ENCODE results near the gene XCL2.
"Not testable (repeated sequence)": the region's sequence is repeated elsewhere in the genome, so short reads cannot be mapped to it uniquely, and the experiment has no call there.

Gene XCL2, protein sequence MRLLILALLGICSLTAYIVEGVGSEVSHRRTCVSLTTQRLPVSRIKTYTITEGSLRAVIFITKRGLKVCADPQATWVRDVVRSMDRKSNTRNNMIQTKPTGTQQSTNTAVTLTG

DNA sequence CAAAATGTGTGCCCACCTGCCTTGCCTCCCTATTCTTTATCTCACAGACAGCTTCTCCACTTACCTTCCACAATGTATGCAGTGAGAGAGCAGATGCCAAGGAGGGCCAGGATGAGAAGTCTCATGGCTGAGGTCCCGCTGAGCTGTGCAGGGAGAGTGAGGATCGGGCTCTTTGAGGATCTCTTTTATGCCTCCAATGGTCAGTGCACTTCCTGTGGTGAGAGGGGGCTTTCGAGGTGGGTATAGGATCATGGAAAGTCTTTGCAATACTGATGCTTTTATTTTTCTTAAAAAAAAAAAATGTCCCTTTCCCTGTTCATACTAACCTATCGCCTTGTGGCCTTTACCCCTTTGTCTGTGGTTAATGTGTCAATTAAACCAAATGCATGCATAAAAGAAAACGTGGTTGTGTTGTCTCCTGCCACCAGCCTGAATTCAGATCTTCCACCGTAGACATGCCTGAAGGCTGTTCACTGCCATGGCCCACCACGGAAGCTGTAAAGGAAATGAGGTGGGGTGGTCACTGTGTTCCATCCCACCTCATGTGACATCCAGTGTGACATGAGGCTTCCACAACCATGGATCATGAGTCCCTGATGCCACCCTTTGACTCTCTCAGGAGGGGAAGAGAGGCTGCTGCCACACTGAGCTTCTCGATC is at the start of gene XCL2:
TSS of gene XCL2 (minus strand) at position 158 of the 659 bp plus-strand sequence. CDS start at position 125, 33 bp downstream.
- in situ Hi-C loops (cut with MboI; ENCODE audit: low sequenced_read_pairs) = not testable (repeated sequence)

DNA sequence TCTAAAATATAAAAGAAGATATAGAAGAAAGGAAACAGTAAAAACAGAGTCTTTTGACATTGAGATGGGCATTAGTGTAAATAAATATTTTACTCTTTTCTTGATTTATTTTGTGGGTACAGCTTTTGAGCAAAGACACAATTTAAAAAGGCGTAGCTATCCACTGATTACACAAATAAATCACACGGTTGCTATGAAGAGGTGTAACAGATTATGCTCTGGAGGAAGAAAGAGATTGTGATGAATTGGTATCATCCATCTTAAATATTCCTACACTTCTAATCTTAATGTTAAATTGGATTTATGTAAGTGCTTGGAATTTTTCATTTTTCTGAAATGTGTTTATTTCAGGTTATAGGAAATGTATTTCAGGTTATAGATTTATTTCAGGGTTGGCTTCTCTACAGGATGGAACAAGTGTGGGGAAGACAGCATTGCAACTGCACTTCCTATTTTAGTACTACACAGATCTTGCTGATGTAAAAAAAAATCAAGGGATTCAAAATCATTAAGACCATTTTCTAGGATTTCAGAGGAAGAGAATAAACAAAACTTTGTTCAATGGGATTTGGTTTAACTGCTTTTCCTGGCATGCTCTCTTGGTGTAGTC is 47.9 kb upstream of the XCL2 start:
- in situ Hi-C loops (cut with MboI; ENCODE audit: low sequenced_read_pairs) = no loop called here

DNA sequence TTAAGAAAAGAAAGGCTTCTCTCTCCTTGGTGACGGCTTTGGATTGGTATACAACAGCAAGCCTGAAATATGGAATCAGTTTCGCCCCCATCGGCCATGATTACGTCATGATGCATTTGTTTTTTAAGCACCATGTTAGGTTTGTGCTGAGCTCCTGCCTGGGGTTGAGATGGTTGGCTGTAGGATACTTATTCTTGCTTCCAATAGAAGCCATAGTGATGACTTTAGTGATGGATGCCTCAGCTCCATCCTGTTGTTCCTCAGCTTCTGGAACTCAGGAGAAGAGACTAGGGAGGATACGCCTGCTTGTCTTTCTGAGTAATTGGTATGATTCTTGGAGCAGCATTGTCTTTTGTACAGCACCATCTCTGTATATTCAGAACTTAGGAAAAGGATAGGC is 47.3 kb upstream of the XCL2 start:
- in situ Hi-C loops (cut with MboI; ENCODE audit: low sequenced_read_pairs) = no loop called here

DNA sequence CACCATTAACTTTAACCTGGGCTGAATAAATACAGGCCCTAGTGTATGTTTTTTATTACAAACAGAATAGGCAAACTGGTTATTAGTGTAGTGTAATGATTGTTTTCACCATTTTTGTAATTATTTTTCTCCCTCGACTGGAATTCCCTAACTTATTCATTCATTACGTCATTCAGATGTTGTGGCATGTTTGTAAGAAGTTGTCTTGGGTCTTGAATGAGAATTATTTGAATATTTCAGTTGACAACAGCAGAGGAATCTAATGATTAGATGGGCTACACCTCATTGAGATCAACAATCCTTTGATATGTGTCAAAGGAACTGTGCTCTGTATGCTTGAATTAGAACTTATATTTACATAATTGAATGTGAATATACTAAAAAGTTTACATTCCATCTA is 45.4 kb upstream of the XCL2 start:
- in situ Hi-C loops (cut with MboI; ENCODE audit: low sequenced_read_pairs) = loop anchor here (10.0 kb wide), 1 partner anchor 144 kb away; no protein-coding TSS in a partner anchor

DNA sequence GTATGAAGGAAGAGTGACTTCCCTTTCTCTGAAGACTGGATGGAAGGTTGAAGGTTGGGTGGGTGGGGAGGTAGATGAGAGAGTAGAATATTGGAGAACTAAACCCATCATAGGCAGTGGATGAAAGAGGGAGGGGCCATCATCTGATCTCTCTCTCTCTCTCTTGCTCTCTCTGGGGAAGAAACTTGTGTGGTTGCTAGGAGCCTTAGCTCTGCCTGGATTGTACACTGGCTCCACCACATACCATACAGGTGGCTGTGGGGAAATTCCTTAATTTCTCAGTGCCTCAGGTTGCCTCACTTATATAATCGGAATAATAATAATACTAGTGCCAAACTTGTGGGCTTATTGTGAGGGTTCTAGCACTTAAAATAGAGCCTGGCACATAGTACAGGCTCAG is 42.1 kb upstream of the XCL2 start:
- in situ Hi-C loops (cut with MboI; ENCODE audit: low sequenced_read_pairs) = loop anchor here (10.0 kb wide), 1 partner anchor 141 kb away; no protein-coding TSS in a partner anchor

DNA sequence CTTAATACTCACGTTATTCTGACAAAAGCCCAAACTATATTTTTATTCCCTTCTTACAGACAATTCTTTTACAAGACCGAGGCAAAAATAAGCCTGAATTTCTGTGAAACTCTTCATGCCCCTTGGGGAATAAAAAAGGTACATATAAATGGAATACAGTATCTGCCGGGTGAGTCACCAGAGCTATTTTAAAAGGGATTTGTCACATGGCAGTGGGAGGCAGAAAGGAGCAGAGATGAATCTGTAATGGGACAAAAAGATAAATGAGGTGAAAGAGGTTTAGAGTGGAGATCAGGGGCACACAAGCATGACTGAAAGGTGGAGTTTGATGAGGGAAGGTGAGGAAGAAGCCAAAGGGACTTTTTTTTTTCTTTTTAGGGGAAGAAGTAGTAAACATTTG is 41.4 kb upstream of the XCL2 start:
- in situ Hi-C loops (cut with MboI; ENCODE audit: low sequenced_read_pairs) = loop anchor here (10.0 kb wide), 1 partner anchor 140 kb away; no protein-coding TSS in a partner anchor

DNA sequence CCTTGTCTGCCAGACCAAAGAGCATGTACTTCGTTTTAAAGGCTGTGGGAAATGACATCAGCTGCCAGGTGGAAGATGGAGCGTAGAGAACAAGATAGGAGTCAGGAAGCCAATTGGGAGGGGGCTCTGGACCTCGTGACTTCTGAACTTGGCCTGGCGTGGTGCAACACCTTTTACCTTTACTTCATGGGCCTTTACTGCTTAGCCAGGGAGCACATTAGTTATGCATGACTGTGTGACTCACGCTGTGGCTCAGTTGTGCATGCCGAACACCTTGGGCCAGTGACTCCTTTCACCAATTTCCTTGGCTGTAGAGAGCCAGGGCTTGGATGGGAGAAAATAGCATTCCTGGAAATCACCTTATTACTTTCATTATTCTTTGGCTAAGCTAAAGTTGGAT is 39.8 kb upstream of the XCL2 start:
- in situ Hi-C loops (cut with MboI; ENCODE audit: low sequenced_read_pairs) = loop anchor here (10.0 kb wide), 1 partner anchor 139 kb away; no protein-coding TSS in a partner anchor

DNA sequence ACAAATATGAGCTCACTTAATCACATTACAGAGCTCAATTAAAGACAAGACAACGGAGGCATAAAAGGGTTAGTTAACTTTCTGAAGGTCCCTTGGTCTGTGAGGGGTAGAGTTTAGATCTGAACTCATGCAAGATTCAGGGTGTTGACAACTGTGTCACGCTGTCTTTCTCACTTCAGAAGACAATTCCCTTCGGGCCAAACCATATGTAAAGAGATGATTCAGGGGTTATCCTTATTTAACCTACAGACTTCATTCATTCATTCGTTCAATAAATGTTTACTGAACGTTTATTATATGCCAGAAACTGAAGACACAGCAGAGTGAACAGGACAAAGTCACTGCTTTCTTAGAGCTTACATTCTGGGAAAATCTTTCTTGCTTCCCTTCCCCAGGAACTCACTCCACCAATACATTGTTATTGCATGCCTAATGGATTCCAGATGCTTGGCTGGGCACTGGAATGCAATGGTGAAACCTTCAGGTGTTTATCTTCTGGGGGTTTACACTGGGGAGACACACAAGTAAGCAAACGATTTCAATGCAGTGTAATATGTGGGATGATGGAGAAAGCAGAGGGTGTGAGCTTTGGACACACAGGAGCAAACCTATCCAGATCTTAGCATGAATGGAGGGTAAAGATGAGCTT is 39.0 kb upstream of the XCL2 start:
- in situ Hi-C loops (cut with MboI; ENCODE audit: low sequenced_read_pairs) = loop anchor here (10.0 kb wide), 1 partner anchor 138 kb away; no protein-coding TSS in a partner anchor

DNA sequence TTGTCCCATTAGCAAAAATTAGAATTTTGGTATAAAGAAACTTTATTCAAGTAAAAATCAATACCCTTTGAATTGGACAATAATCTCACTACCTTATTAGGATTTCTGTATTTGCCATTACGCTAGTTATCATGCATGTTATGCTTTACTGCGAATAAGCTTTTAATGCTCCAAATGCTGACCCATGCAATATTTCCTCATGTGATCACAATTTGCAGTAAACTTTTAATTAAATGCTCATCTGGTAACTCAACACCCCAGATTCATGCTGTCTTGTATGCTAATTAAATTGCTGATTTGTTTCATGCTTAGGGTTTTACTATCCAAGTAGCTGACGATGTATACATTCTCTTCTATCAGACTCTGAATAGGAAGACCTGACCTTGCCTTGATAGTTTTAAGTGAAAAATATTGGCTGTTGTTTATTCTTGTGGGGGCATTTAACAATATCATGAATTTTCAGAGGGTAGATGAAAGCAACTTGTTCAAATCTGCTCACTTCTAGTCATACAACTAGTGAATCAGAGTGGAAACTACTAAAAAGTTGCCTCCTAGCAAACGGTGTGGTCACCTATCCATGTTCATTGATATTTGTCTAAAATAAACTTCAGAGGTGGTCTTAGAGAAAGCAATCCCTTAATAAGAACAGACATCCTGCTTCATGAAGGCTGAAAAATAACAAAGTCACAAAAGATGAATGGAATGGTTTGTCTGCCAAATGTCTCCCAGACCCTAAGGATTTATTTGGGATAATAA is 38.2 kb upstream of the XCL2 start:
- in situ Hi-C loops (cut with MboI; ENCODE audit: low sequenced_read_pairs) = loop anchor here (10.0 kb wide), 1 partner anchor 137 kb away; no protein-coding TSS in a partner anchor

DNA sequence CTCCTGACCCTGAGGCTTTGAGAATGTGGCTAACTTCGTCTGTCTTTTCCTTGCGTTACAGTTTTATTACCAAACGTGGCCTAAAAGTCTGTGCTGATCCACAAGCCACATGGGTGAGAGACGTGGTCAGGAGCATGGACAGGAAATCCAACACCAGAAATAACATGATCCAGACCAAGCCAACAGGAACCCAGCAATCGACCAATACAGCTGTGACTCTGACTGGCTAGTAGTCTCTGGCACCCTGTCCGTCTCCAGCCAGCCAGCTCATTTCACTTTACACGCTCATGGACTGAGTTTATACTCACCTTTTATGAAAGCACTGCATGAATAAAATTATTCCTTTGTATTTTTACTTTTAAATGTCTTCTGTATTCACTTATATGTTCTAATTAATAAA is 37.2 kb upstream of the XCL2 start:
- in situ Hi-C loops (cut with MboI; ENCODE audit: low sequenced_read_pairs) = loop anchor here (10.0 kb wide), 1 partner anchor 136 kb away; no protein-coding TSS in a partner anchor

DNA sequence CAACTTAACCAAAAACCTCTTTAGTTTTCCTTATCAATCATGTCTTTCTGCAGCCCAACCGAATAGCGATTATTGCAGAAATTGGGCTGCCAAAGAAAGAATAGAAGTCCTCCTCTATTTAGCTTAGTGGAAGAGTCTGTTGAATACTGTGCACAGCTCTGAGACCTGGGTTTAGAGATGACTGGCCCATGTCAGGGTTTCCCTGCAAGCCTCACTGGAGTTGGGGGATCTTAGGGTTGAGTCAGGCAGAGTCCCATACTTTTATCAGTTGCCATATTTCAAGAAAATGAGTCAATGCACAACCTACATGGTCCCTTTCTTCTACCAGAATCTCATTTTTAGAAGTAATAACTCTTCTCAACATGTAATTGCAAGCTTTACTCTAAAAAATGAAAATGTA is 36.5 kb upstream of the XCL2 start:
- in situ Hi-C loops (cut with MboI; ENCODE audit: low sequenced_read_pairs) = loop anchor here (10.0 kb wide), 1 partner anchor 135 kb away; no protein-coding TSS in a partner anchor

DNA sequence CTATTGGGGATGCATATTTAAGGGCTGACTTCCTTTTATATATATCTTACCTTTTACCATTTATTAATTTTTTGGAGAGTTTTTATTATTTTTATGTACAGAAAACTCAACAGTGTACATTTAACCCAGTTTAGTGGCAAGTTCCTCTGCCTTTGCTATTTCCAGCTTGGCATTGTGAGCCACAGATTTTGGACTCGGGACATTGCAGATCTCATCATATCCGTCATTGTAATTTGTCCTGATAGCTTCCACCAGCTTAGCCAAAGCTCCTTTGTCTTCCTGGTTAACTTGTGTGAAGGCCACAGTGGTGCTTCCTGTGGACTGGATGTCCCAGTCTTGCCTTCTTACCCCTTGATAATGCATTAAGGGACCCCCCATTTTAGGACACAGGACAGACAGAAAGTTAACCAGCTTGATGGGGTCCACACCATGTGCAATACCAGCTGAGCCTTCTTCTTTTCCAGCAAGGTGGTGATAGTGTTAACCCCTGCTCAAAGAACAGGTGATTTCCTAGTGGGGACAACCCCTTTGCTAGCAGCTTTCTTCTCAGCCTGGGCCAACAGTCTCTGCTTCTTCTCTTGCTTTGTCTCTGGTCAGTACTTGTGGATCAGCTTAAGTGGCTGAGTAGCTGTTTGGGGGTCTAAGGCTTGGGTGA is 34.9 kb upstream of the XCL2 start:
- in situ Hi-C loops (cut with MboI; ENCODE audit: low sequenced_read_pairs) = not testable (repeated sequence)

DNA sequence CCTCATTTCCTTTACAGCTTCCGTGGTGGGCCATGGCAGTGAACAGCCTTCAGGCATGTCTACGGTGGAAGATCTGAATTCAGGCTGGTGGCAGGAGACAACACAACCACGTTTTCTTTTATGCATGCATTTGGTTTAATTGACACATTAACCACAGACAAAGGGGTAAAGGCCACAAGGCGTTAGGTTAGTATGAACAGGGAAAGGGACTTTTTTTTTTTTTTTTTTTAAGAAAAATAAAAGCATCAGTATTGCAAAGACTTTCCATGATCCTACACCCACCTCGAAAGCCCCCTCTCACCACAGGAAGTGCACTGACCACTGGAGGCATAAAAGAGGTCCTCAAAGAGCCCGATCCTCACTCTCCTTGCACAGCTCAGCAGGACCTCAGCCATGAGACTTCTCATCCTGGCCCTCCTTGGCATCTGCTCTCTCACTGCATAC is 32.5 kb upstream of the XCL2 start, which contains the start of gene XCL1:
TSS of gene XCL1 (plus strand) at position 361 of the 444 bp plus-strand sequence. CDS start at position 394, 33 bp downstream.
- in situ Hi-C loops (cut with MboI; ENCODE audit: low sequenced_read_pairs) = not testable (repeated sequence)

DNA sequence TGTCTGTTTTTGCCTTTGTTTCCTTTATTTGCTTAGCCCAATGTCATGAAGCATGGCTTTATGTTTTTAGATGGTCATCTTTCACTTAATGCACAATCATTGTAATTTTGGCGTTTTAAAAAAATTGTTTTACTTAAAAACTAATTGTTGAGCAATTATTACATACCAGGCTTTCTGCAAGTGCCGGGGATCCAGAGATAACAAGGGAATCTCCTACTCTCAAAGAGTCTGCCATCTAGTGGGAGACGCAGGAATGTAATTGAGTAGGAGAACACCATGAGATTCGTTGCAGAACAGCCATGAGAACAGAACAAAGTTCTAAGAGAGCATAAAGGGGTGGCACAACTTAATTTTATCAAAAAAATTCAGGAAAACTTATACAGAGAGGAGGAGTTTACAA is 30.4 kb upstream of the XCL2 start:
- in situ Hi-C loops (cut with MboI; ENCODE audit: low sequenced_read_pairs) = not testable (repeated sequence)

DNA sequence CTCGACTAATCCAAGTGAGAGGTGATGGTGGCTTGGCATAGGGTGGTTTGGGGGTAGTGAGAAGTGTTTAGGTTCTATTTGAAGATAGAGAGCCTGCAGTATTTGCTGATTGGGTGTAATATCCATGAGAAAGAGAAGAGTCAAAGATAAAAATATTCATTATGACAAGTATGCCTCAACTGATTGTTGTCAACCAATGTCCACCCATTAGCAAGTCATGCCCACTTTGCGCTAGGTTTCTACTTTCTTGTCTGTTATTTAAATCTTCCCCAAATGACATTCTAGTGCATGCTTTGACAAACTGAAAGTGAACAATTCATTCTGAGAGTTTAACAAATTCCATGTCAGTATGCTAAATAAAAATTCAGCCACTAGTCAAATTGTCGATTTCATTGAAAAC is 28.8 kb upstream of the XCL2 start:
- in situ Hi-C loops (cut with MboI; ENCODE audit: low sequenced_read_pairs) = no loop called here

DNA sequence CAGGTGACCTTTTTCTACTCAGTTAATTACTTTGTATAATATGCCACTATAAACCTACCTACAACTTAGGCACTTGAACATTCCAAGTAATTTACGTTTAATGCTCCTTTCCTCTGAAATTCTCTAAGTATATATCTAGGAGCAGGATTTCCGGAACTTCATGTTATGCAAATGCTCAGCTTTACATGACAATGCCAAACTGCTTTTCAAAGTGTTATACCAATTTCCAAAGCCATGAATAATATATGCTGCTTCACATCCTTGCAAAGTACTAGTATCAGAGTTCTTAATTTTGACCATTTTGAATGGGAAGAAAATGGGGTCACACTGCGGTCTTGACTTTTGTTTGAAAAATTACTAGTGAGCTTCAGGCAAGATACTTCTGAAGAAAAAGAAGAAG is 26.9 kb upstream of the XCL2 start:
- in situ Hi-C loops (cut with MboI; ENCODE audit: low sequenced_read_pairs) = no loop called here

DNA sequence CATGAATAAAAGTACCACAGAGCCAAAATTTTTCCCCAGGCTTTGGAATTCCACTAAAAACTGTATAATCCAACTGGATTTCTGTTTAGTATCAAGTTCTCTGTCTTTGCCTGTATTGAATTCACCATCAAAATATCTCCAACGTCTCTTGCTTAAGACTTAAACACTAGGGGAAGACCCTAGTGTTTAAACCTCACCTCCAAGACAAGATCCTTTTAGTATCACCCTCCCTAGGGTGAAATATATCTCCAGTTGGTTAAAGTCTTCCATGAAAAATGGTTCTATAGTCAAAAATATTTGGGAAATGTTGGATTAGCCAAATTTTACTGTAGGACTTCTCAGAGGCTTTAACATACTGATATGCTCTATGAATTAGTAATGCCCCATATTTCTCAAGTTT is 24.5 kb upstream of the XCL2 start:
- in situ Hi-C loops (cut with MboI; ENCODE audit: low sequenced_read_pairs) = no loop called here

DNA sequence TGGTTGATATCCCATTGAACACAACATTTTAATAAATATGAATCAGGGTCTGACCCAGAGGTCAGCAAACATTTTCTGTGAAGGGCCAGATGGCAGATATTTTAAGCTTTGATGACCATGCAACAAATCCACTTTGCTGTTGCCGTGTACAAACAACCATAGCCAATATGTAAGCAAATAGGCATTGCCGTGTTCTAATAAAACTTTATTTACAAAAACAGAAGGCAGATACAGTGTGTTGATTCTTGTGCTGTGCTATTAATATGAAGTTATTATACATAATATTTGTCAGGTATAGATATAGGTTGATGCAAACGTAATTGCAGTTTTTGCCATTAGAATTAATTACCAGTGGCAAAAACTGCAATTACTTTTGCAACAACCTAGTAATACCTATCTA is 23.8 kb upstream of the XCL2 start:
- in situ Hi-C loops (cut with MboI; ENCODE audit: low sequenced_read_pairs) = no loop called here

DNA sequence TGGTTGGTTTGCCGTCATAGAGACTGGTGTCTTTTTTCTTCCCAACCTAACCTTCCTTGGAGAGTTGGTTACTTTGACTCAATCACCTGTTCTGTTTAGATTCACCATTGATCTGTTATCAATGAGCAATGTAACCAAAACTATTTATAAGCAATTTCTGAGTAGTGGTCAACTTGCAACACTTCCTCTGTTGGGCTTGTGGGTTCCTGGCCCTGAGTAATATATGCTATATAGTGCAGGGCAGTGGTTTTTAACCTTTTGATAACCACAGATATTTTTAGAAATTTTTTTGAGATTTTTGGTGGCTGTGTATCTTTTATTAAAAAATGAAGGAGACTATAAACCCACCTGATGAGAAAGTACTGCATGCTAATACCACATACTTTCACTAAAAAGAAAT is 23.2 kb upstream of the XCL2 start:
- in situ Hi-C loops (cut with MboI; ENCODE audit: low sequenced_read_pairs) = no loop called here

DNA sequence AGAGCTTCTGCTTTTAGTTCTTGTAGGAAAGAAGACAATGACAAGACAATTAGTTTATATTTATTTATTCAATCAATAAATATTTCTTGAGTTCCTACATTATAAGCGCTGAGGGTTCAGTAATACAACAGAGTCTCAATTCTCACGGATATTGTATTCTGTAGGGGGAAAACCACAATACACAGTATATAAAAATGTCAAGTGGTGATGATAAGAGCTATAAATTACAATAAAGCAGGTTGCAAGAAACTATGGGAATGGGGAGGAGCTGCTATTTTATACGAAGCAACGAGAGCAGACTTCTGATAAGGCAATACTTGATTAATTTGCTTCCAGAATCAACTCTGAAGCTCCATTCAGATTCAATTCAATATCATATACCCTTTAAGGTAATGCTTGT is 22.0 kb upstream of the XCL2 start:
- in situ Hi-C loops (cut with MboI; ENCODE audit: low sequenced_read_pairs) = no loop called here
